DMS79 treated with DMSO at 0.1 percent for 48 hours (cell line): Measurements from ENCODE around the gene AMZ1.

Source experiments
- DNase-seq: peaks from one replicate; lab custom pipeline; 2025; lab: John Stamatoyannopoulos, UW

AMZ1 gene

DNA sequence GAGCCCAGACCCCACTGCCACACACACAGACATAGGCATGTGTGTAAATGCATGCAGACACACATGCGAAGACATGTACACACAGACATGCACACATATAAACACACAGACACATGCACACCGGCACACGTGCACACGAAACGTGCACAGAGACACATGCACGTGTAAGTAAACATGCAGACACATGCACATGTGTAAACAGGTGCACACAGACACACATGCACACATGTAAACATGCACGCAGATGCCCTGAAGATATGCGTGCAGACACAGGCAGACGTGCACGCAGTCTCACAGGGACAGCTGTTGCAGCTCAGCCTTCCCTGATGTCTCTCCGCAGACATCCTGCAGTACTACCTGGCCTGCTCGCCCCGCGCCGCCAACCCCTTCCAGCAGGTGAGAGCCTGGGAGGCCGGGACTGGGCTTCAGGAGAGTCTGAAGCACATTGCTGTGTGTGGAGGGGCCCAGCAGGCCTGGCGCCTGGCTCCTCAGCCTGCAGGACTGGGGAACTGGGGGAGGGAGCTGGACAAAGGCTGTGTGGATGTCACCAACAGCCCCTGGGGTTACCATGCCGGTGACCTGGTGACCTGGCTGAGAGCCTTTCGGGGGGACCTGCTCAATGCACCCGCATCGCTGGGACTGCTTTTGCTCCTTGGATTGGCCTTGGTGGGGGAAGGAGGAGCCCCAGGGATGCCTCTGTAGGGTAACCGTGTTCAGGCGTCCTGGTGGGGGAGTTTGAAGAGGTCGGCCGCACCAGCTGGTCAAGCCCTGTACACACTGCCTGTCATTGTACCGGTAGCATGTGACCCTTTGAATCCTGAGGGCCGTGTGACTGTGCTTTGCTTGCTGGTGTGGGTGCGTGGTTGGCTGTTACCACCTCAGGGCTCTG lies 35.9 kb upstream of the AMZ1 start:
- DNase-seq, result no peak

GRCh38 chr7:2652736-2653060 lies 35.3 kb upstream of the AMZ1 start:
- no peak for DNase-seq

GRCh38 chr7:2654059-2654458 lies 33.9 kb upstream of the AMZ1 start:
- DNase-seq, result no peak

- no peak for DNase-seq
Observed at GRCh38 chr7:2655870-2656614, 32.0 kb upstream of the AMZ1 start.

DNA sequence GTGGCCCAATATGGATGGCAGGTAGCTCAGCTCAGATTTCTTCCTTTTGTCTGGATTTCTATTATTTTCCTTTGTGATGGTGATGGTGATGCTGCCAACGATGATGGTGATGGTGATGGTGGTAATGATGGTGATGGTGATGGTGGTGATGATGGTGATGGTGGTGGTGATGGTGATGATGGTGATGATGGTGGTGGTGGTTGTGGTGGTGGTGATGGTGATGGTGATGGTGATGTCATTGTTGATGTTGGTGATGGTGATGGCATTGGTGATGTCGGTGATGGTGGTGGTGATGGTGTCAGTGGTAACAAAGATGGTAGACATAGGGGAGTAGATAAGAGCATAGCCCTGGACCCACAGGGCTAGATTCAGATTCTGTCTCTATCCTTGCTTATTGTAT lies 30.8 kb upstream of the AMZ1 start:
- no peak for DNase-seq

DNA sequence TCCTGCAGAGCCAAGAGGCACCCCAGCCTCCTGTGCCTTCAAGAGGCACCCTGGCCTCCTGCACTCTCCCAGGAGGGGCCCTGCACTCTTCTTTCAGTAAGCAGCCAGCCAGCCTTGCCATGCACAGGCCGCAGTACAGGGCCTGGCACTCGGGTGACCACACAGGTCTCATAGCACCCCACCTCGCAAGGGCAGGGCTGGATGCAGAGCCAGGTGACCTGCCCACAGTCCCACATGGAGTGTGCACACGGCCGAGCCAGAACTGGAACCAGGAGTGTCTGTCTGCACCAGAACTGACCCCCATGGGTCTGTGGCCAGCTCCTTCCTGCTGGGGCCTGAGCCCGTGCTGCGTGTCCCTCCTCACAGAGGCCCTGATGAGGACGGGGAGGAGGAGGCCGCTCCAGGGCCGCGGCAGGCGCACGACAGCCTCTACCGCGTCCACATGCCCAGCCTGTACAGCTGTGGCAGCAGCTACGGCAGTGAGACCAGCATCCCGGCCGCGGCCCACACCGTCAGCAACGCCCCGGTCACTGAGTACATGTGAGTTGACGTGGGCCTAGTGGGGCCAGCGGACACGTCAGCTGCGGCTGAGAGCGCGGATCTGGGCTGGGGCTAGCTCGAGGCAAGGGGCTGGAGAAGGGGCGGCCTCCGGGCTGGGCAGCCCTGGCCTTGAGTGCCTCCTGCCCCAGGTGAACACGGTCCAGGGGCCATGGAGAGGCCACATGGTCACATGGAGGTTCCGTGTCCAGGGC lies 29.9 kb upstream of the AMZ1 start:
- DNase-seq, result no peak

- DNase-seq, result no peak
Observed at GRCh38 chr7:2658941-2659340, 29.1 kb upstream of the AMZ1 start.

GRCh38 chr7:2659556-2660358 lies 28.2 kb upstream of the AMZ1 start:
- no peak for DNase-seq

DNA sequence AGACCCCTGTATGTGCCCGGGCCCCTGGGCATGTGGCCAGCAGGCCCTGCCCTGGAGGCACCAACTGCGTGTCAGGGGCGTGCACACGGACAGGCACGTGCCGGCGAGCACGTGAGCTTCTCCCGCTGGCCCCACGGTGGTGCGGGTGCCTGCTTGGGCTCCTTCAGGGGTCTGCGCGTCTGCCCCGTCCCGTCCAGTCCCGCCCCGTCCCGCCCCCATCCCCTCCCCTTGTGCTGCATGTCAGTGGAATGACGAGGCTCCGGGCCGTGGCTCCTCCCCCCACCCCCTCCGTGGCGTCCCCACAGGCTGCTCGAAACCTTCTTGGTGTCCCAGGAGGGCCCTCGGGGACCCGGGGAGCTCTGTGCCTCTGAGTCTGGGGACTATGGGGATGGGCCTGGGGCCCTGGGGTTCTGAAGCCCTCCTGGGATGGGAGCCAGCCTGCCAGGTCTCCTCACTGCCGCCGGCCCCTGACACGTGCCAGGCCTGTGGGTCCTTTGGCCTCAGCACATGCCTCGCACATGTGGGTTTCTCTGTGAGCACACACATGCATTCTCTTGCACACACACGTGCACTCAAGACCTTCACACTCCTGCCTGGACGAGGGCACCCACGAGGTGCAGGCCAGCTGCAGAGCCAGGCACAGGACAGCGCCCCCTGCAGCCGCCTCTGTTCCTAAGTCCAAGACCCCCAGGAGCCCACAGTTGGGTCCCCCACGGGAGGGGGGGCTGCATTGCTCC lies 27.5 kb upstream of the AMZ1 start:
- DNase-seq, result no peak

- no peak for DNase-seq
Observed at GRCh38 chr7:2661096-2661449, 26.9 kb upstream of the AMZ1 start.

DNA sequence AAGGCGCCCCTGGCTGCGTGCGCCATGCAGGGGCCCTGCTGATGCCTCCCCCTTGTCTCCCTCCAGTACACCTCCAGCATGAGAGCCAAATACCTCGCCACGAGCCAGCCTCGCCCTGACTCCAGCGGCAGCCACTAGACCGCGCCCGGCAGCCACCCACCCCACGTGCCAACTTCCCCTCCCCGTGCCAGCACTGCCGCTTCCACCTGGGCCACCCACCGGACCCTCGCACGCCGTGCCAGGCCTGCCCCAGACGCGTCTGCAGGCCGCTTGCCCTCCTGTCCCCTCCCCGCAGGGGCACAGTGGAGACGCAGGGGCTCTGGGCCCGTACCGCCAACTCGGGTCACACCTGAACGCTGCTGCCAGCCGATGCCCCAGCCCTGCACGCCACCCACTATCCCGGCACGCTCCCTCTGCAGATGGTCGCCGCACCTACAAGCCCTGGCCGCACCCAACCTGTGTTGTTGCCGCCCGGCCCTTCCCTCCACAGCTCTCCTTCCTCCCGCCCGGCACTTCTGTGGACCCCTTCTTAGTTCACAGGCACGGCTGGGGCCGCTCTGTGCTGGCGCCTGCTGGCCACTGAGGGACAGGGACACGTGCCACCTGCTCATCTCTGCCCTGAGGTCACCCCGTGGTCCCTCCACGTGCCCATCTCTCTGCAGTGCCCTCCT lies 26.3 kb upstream of the AMZ1 start:
- no peak for DNase-seq

DNA sequence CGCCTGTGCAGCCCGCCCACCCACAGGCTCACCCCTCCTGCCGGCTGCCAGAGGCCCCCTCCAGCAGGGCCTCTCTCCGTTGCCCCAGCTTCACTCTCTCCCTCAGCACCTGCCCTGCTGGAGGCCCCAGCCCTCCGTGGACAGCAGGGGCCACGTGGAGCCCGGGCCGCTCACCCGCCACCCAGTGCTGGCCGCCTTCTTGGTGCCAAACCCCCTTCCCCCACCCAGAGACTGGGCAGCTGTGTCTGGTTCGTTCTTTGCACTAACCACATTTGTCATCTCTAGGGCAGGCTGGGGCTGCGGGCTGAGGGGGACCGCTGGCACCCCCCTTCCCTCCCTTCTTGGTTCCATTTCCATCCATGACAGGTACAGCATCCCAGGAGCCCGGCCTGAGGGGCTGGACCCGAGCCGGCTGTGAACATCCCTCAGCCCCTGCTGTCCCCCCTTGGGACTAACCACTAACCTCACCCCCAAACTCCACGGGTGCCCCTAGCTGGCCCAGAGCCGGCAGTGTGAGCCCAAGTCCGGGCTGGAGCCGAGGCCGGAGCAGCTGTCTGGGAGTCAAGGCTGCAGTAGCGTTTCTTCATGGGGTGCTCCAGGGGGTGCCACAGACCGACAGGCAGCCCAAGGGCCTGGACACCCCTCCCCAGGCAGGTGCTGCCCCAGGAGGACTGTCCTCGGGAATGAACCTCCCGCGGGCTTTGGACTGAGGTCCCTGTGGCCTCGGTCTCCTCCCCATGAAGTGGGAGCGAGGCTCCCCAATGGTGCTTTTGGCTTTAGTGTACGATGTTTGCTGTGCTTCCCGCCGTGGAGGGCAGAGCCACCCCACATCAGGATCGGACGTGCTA lies 25.5 kb upstream of the AMZ1 start:
- no peak for DNase-seq

- no peak for DNase-seq
Observed at GRCh38 chr7:2663121-2663886, 24.7 kb upstream of the AMZ1 start.

GRCh38 chr7:2663960-2664359 lies 24.0 kb upstream of the AMZ1 start:
- DNase-seq, result no peak

GRCh38 chr7:2665359-2665791 lies 22.6 kb upstream of the AMZ1 start:
- DNase-seq, result no peak

DNA sequence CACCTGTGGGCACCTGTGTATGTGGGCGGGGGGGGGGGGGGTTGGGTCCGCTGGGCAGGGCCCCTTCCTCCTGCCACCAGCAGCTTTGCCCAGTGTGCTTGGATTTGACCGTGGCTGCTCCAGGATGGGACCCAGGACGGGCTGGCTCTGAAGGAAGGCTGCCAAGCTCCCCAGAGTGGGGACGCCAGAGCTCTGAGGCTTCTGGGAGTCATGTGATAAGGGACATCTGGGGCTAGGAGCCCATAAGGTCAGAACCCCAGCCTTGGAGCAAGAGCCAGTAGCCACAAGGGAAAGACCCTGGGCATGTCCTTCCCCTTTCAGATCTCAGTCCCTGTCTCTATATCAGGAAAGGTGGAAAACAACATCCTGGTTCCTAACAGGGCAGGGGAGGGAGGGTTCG lies 21.8 kb upstream of the AMZ1 start:
- no peak for DNase-seq

GRCh38 chr7:2666588-2667250 lies 21.3 kb upstream of the AMZ1 start:
- no peak for DNase-seq

GRCh38 chr7:2667843-2668242 lies 20.2 kb upstream of the AMZ1 start:
- DNase-seq, result no peak

- DNase-seq, result no peak
Observed at GRCh38 chr7:2668401-2668800, 19.6 kb upstream of the AMZ1 start.
